HG02588 (cell line): Measurements from ENCODE around the gene BAK1.
"Not testable (repeated sequence)": the region's sequence is repeated elsewhere in the genome, so short reads cannot be mapped to it uniquely, and the experiment has no call there.

Source experiments
- ATAC-seq: cut with Tn5 transposase; IDR thresholded peaks from one replicate; pipeline ENCODE4 v1.9.1; 2021; ENCODE audit warnings: mild to moderate bottlenecking, moderate library complexity; ENCODE audit not compliant: unreplicated experiment

BAK1 gene

DNA sequence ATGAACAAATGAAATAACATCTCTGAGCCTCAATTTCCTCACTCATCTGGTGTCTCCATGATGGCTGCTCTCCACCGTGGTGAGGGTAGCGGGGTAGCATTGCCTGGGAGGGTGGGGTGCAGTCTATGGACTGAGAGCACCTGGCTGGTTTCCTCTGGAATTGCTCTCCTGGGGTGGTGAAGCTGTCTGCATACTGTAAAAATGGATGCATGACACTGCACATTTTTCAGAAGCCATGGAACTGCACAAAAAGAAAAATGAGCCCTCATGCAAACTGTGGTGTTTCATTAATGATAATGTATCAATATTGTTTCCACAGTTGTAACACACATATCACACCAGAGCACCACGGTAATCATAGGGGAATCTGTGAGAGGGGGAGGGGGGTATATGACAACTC is 28.9 kb upstream of the BAK1 start:
- no peak for ATAC-seq

DNA sequence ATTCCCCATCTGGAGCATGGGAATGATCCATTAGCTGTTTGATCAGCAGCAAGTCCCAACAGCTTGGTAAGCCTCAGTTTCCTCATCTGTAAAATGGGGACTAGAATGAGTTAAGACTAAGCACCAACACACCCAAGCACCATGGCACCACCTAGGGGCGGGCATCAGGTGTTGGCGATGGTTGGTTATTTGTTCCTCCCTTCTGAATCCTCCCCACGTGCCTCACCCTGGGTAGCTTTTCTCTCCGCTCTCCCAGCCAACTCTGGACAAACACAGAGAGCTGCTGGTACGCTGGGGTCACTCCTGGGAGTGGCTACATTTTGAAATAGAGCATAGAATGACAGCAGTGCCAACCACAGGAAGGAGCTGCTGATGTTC is 27.7 kb upstream of the BAK1 start:
- no peak for ATAC-seq

DNA sequence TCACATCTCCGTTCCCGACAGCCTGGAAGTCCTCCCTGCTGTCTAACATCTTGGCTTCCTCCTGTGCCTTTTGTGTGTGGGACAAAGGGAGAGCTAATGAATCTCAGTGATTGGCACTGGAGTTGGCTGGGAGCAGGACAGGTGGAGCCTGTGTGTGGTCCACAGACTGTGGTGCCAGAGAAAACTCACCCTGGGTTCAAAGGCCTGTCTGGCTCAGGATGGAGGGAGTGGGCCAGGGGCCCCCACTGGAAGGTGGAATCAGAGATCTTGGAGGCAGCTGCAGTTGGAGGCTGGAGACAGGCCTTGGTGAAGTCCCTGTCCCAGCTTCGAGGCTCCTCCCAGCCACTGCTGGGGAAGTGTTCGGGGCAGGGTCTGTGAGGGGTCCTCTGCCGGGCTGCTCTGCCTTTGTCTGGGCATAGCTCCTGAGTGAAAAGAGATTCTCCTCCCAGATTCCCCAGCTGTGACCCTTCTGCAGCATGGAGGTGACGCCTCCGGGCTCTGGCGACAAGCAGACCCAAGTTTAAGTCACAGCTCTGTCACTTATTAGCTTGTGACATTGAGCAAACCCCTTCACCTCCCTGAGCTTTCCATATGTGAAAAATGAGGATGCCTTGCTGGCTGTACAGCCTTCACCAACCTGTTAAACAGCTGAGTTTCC is 27.2 kb upstream of the BAK1 start:
- no peak for ATAC-seq

DNA sequence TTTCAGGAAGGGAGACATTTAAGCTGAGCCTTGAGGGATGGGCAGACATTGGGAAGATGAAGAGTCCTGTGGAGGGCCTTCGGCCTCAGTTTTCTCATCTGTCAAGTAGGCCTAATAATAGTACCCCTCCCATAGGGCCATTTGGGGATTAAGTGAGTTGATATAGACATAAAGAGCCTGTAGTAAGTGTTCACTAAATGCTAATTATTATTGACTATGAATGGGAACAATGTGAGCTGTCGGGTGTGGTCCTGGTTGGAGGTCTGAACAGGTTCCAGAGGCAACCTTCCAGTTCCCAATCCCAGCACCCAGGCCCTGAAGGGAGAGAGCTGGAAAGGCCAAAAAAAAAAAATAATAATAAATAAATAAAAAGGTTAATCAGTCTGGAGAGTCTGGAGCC is 26.6 kb upstream of the BAK1 start:
- ATAC-seq: no peak

DNA sequence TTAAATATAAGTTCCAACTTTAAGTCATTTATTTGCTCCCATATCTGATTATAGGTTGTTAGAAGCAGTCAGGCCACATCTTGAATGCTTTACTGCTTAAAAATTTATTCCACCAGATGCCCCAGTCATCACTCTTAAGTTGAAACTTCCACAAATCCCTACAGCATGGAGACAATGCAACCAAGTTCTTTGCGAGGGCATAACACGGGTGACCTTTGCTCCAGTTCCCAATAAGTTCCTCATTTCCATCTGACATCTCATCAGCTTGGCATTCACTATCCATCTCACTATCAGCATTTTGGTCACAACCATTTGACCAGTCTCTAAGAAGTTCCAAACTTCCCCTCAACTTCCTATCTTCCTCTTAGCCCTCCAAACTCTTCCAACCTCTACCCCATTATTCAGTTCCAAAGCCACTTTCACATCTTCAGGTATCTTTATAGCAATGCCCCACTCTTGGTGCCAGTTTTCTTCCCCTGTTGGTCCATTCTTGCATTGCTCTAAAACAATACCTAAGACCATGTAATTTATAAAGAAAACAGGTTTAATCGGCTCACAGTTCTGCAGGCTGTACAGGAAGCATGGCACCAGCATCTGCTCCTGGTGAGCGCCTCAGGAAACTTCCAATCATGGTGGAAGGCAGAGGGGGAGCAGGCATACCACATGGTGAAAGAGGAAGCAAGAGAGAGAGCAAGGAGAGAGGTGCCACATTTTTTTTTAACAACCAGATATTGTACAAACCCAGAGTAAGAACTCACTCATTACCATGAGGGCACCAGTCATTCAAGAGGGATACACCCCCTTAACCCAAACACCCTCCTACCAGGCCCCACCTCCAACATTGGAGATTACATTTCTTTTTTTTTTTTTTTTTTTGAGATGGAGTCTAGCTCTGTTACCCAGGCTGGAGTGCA is 25.1 kb upstream of the BAK1 start:
- no peak for ATAC-seq

DNA sequence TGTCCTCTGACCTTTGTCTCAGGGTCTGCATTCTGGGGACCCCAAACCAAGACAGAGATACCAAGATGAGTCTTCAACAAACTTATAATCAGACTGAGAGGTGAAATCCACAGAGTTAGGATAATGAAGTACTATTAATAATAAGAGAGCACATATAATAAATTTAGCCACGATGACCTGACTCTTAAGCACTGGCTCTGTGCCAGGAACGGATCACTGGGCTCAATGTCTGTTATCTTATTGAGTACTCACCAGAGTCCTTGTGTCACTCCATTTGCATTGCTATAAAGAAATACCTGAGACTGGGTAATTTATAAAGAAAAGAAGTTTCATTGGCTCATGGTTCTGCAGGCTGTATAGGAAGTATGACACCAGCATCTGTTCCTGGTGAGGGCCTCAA is 22.1 kb upstream of the BAK1 start:
- no peak for ATAC-seq

DNA sequence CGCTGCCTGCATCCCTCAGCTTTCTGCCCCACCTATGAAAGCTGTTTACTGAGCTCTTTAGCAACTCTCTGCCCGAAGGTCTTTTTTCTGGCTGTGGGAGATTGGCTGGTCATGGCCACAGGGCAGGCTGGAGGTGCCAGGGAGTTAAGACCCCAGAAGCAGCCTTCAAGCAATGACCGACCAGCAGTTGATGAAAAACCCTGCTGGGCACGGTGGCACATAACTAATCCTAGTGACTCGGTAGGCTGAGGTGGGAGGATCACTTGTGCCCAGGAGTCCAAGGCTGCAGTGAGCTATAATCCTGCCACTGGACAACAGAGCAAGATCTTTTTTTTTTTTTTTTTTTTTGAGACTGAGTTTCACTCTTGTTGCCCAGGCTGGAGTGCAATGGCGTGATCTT is 20.7 kb upstream of the BAK1 start:
- no peak for ATAC-seq

DNA sequence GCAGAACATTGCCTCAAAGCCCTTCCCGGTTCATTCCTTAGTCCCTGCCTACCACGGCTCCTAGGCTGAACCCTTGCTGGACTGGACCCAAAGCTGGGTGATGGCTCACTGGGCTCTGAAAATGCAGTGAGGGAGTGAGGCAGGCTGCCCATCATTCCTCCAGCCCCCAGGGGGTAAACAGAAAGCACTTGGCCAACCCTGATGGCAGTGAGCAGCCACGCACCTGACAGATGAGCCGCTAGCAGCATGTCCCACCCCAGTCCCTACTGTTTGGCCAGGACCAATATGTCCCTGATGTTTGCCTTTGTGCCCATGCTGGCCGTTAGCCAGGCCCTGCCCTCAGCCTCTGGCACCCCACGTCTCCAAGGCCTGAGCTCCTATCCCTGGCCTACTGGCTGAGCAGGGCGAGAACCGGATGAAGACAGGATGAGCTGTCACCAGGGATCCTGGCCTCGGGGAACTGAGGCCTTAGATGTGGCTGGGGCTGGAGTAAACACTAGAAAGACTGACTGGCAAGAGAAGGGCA is 19.4 kb upstream of the BAK1 start:
- no peak for ATAC-seq

DNA sequence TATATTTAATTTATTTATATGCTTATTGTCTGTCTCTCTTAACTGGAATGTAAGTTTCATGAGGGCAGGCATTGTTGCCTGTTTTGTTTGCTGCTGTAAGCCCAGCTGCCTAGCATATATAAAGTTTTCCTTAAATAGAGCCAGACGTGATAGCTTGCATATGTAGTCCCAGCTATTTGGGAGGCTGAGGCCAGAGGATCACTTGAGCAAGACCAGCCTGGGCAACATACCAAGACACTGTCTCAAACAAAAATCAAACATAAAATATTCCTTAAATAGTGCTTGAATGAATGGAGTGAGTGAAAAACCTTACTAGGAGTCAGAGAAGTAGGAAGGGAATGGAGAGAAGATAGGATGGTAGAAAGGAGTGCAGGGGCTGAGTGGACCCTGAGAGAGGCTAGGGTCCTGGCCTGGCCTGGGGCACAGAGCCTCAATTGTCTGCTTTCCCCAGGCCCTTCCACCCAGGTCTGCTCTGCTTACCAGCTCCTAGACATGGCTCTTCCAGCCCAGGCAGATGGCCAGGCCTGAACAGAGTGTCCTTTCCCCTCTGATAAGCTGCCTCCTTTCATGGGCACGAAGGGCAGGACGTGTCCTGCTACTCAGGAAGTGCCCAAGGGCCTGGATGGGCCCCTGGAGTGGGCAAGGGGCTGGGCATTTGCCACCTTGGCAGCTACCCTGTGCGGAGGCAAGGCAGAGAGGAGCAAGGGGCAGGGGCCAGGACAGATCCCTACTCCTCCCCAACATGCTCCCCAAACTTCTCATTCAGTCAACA is 17.7 kb upstream of the BAK1 start:
- no peak for ATAC-seq

DNA sequence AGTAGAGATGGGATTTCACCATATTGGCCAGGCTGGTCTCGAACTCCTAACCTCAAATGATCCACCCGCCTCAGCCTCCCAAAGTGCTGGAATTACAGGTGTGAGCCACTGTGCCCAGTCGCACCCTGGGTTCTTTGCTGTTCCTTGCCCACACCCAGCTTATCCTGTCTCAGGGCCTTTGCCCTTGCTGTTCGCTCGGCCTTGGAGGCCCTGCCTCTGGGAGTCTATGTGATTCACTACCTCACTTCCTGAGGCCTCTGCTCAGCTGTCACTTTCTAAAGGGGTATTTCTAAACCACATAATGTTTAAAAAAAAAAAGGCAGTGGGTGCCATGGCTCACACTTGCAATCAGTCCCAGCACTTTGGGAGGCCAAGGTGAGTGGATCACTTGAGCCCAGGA is 16.8 kb upstream of the BAK1 start:
- not testable (repeated sequence) for ATAC-seq

DNA sequence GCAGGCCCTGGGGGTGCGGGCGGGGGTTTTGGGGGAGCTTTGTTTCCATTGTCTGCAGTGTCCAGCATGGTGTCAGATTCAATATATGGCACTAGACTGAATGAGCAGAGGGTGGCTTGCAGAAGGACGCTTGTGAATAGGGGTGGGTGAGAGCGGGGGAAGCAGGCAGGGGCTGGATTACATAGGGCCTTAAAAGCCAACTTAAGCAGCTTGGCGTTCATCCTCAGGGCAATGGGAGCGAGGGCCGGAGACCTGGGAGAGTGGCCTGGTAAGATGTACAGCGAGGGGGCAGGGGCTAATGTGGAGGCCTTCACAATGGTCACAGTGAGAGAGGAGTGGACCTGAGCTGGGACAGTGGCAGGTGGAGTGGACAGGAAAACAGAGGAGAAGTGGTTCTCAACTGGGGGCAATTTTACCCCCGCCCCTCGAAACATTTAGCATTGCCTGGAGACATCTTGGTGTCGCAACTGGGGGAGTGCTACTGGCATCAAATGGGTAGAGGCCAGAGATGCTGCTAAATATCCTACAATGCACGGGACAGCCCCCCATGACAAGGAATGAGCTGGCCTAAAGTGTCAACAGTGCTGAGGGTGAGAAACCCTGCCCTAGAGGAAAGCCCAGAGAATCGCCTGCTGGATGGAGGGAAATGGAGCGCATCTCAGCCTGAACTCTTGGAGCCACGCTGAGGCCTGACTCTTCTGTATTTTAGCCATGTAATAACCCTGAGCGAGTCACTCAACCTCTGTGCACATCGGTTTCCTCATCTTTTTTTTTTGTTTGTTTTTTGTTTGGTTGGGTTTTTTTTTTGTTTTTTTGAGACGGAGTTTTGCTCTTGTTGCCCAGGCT is 15.1 kb upstream of the BAK1 start:
- no peak for ATAC-seq

DNA sequence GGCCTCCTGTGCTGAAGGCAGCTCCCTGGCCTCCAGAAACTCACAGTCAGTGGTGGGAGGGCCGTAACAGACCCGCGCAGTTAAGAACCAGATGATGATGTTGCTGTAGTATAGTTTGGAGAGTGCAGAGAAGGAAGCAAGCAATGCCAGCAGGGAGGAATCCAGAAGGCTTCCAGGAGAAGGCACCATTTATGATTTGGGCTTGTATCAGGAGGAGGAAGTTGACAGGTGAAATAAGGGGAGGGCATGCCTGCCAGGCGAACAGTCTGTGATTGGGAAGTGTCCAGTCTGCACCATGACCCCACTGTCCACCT is 13.3 kb upstream of the BAK1 start:
- ATAC-seq: no peak

DNA sequence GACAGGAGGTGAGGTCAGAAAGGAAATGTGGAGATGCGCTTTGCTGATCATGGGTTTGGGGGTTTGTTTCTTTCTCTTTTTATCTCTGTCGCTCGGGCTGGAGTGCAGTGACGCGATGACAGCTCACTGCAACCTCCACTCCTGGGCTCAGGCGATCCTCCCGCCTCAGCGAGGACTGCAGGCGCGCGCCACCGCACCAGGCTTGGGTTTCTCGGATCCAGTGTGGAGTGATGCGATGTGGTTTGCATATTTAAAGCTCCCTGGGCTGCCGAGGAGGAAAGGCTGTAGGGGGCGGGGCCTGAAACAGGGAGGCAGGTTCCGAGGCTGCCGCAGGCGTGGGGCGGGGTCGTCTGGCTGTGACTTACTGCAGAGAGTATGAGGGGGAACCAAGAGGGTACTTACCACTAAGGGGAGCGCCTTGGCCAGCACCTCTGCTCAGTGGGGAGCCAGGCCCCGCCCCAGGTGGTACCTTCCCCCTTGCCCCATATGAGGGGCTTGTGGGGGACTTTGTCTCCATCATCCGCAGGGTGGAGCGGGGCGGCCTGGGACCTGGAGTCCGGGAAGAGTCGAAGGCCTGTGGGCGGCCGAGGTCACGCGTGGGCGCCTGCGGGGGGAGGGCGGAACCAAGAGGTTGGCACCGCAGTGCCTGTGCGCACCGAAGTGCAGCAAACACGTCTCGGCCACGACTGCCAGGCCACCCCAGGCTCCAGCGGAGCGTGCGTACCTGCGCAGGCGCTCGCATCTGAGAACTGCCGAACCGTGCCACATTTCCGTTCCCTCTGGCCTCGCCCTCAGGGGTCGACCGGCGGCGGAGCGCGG is 12.7 kb upstream of the BAK1 start:
- no peak for ATAC-seq

DNA sequence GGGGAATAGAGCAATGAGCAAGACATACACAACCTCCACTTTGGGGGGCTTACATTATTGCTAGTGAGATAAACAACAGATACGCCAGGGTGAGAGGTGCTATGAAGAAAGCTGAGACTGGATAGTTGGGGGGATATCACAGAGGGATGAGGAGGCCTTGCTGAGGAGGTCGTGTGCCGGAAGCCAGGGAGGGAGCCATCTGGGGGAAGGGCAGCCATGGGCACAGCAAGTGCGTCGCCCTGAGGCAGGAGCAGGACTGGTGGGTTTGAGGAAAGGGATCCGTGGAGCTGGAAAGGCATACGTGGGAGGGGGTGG is 12.2 kb upstream of the BAK1 start:
- ATAC-seq: no peak

DNA sequence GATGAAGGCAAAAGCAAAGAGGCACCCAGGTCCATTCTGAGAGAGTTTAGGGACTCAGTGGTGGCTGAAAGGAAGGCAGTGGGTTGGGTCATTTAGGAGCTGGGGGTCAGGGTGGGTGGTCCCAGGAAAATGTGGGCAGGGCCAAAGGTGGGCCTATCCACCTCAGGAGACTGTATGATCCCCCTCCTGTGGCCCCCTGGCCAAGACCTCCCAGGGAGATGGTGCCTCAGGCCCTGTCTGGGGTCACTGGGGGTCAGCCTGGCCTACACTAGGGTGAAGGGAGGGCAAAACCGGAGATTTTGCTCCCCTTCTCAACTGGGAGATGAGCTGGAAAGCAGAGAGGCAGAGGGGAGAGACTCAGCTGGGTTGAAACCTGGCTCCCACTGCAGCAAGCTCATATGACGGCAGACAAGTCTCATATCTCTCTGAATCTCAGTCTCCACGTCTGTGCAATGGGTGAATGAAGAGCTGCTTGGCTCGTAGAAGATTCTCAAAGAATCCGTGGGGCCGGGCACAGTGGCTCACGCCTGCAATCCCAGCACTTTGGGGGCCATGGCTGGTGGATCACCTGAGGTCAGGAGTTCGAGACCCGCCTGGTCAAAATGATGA is 11.5 kb upstream of the BAK1 start:
- ATAC-seq: no peak

DNA sequence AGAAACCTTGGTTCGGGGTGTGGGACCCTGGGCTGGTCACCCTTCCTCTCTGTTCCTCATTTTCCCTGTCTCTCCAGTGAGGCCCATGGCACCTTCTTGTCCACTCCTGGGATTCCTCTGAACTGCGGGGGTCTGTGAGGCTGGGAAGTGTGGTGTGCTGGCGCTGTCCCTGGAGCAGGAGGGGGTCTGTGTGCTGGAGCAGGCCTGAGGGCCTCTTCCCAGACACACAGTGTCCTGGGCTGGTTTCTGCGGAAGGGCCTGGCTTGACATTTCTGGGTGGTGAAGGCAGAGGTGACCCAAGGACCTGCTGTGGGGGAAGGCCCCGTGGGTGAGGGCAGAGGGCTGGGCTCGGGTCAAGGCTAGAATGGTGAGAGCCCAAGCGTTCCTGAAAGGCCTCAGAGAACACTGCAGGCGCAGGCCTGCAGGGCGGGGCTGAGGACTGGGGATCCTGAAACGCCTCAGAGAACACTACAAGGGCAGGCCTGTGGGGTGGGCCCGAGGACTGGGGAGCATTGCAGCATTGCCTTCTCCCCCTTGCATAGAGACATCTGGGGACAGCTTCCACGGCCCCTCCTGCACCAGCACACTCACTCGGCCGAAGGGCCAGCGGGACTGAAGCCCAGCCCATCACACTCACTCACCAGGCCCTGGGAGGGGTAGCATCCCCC is 10.6 kb upstream of the BAK1 start:
- ATAC-seq: no peak

DNA sequence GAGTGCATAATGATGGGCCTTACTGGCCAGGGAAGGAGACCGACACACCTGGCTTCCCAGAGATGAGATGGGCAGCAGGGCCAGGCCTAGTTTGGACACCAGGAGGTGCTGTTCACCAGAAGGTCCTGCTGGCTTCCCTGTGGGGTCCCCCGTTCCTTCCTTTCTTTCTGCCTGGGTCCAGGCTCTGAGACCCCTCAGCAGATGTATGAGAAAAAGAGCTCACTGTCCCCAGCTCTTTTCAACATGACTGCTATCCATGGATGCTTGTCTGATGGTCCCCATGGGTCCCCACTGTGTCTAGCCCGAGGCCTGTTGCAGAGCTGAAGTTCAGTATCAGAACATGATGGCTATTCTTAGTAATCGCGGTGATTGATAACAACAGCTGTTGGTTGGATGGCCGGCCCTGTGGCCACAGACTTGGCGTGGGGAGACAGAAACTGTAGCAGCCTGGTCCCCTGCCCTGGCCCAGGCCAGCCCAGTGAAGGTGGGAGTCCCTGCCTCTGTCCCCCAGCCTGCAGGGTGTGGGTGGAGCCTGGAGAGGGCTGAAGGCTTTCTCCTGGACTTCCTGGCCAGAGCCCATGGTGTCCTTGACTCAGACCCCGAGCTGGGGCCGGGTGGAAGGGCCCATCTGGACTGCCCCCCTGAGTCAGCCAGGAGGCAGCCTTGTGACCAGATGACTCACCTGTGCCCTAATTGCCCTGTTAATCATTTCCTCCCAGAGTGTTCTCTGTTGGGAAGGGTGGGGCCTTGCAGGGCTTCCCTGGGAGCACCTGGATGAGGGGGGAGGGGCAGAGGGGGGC is 9.9 kb upstream of the BAK1 start:
- ATAC-seq: no peak

DNA sequence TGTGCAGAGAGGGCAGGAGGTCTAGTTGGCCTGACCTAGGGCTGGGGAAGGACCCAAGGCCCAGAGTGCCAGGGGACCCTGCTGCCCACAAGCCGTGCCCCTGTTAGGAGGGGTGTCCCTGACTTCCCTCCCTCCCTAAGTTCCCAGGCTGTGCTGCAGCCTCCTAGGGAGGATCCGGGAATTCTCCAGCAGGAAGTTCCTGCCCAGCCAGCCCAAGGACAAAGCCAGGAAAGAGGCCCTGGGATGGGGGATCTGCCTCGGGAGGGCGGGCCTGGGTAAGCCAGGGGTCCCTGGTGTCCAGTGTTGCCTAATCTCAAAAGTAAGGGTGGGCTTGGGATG is 9.3 kb upstream of the BAK1 start:
- no peak for ATAC-seq

DNA sequence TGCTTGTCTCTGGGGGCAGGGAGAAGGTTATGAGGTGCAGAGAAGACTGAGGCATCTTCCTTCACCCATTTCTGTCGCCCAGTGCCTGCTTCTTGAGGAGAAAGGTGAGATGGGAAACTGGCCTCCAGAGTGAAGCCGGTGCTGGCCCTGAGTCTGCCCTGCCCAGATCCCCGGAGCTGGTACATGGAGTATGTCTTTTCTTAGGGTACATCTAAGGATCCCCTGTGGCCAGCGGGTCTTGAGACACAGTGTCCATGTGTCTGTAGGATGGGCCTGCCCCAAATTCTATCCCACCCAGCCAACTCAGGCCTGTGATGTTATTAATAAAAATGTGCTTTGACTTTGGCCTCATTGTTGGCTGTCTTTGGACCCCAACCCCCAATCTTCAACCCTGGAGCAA is 8.8 kb upstream of the BAK1 start:
- ATAC-seq: no peak
